ENCODE results near the gene SLIT3.

DNA sequence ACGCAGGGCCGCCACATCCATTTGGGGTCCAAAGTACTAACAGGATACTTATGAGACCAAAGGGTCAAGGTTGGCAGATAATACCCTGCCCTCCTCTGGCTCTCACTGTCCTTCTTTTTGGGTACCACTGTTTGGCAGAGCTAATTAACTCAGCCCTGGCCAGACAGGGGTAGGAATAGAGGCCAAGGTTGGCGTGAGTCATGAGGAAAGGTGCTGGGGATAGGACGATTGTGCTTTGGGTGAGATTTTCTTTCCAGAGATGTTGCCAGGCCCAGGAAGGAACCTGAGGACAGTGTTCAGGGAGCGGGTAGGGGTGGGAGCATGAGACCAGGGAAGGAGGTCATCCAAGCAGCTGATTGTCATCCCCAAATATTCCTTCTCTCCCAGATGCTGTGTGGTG lies 529.9 kb downstream of the SLIT3 start:
- TF ChIP-seq, protein P1, sequence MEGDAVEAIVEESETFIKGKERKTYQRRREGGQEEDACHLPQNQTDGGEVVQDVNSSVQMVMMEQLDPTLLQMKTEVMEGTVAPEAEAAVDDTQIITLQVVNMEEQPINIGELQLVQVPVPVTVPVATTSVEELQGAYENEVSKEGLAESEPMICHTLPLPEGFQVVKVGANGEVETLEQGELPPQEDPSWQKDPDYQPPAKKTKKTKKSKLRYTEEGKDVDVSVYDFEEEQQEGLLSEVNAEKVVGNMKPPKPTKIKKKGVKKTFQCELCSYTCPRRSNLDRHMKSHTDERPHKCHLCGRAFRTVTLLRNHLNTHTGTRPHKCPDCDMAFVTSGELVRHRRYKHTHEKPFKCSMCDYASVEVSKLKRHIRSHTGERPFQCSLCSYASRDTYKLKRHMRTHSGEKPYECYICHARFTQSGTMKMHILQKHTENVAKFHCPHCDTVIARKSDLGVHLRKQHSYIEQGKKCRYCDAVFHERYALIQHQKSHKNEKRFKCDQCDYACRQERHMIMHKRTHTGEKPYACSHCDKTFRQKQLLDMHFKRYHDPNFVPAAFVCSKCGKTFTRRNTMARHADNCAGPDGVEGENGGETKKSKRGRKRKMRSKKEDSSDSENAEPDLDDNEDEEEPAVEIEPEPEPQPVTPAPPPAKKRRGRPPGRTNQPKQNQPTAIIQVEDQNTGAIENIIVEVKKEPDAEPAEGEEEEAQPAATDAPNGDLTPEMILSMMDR (IDR thresholded peaks at IDR 0.05): no peak
- TF ChIP-seq POLR2AphosphoS5 (IDR thresholded peaks at IDR 0.05) (no peak), POLR2A (IDR thresholded peaks at IDR 0.05) (no peak), EP300 (IDR thresholded peaks at IDR 0.05) (no peak)
